ENCODE measurements around the gene INPP5D.

DNA sequence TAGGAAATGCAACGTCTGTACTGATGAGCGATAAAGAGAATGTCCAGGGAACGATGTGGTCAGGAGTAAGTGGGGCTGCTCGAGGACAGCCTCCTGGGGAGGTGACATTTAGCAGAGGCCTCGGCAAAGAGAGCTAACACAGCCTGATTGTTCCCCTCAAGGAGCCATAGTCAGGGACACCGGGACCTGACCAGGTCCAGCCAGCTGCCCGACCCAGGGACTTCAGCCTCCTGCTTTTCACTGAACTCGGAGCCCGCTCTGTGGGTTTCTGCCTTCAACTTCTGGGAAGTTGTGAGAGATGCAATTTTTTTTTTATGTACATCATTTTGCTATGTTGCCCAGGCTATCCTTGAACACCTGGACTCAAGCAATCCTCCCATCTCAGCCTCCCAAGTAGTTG is 17.6 kb upstream of the INPP5D start:
- TF ChIP-seq, protein P1, sequence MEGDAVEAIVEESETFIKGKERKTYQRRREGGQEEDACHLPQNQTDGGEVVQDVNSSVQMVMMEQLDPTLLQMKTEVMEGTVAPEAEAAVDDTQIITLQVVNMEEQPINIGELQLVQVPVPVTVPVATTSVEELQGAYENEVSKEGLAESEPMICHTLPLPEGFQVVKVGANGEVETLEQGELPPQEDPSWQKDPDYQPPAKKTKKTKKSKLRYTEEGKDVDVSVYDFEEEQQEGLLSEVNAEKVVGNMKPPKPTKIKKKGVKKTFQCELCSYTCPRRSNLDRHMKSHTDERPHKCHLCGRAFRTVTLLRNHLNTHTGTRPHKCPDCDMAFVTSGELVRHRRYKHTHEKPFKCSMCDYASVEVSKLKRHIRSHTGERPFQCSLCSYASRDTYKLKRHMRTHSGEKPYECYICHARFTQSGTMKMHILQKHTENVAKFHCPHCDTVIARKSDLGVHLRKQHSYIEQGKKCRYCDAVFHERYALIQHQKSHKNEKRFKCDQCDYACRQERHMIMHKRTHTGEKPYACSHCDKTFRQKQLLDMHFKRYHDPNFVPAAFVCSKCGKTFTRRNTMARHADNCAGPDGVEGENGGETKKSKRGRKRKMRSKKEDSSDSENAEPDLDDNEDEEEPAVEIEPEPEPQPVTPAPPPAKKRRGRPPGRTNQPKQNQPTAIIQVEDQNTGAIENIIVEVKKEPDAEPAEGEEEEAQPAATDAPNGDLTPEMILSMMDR (conservative IDR thresholded peaks at IDR 0.05 in 1 of 2, IDR thresholded peaks at IDR 0.05 in 1 of 2; ENCODE audit: low read depth in 1 of 2, low read length in 2 of 2), result no peak
- TF ChIP-seq EZH2 (IDR thresholded peaks at IDR 0.05; ENCODE audit: low read length, missing control alignments), result no peak

Measured in fibroblast of lung (primary cell).